HG03442 (cell line): ENCODE measurements around the gene VGLL4.

Source experiments
- ATAC-seq: cut with Tn5 transposase; IDR thresholded peaks from one replicate; pipeline ENCODE4 v1.9.1; 2021; ENCODE audit warnings: mild to moderate bottlenecking, moderate library complexity; ENCODE audit not compliant: unreplicated experiment

VGLL4 gene

GRCh38 chr3:11566916-11567315, 76.8 kb downstream of the VGLL4 start:
- ATAC-seq, result no peak

DNA sequence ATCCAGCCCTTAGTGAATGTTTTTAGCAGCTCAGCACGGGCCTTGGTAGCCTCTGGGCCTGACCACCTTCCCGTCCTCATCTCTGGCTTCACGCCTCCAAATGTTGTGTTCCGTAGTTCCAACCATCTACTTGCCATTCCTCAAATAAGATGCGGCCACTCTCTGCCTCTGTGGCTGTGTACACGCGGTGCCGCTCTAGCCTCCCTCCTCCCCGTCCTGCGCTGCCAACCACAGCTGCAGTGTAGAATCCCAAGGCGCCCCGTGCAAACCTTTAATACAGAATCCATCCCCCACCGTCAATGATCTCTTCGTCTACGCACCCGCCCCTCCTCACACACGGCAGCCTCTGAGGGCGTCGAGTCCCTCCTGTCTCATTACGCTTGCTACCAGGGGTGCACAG, 77.2 kb downstream of the VGLL4 start:
- ATAC-seq, result no peak

DNA sequence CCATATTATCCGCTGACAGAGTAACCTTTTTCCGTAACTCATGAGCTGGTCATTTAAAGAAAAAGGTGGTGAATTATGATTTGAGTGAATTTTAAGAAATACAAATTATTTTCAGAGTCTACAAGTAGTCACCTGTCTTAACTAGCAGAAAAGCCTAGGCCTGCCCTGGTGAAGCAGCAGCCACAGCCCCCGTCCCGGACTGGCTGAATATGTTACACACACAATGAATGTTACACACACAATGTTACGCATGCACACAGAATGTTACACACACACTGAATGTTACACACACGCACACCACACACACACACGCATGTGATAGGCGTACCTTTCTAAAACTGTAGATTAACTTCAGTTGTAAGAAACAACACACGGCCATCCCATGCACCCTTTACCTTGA, 77.8 kb downstream of the VGLL4 start:
- no peak for ATAC-seq

DNA sequence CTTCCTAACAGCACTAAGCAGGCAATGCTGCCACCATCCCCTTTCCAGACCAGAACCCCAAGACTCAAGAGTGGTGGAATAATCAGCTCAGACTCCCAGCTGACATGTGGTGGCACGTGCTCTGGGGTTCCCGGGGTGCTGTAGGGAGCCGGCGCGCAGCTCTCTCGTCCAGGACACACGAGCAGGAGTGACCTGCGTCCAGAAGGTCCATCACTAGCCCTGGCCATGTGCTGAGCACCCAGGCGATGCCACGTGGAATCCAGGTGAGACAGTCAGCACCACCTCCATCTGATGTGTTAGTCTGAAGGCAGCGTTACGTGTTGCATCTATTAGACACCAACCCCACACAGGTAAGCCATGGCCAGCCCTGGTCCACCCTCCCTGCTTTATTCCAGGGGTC, 78.2 kb downstream of the VGLL4 start:
- ATAC-seq, result no peak

DNA sequence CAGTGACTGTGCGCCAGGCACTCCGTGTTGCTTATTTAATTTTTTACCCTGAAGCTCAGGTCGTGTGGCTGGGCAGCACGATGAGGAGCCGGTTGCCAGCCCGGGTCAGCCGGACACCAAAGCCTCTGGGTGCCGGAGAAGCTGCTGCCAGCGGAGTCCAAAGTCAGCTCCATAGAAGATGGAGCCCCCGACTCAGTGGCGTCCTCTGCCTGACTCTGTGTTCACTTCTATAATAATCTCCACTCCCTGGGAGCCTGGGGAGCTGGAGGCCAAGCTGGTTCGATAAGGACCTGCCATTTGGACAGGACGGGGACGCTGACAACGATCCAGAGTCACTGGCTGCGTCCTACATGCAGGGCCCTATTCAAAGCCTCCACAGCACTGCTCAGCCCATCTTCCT, 78.6 kb downstream of the VGLL4 start:
- no peak for ATAC-seq

DNA sequence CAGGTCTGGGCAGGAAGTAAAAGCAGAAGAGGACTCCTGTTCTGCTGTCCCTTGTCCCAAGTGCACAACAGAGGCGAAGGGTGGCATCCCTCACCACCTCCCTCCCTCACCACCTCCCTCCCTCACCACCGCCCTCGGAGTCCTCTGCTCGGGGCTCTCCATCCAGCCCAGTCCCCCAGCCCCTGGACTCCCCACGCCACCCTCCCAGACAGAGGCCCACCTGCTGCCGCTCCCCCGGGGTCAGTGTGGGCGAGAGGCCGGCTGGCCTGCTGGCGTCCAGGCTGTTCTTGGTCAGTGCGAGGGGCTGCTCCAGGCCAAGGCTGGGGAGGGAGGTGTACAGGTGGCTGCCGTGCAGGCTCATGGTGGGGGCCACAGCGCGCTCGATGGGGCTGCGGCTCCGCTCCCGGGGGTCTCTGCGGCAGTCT, 79.1 kb downstream of the VGLL4 start:
- ATAC-seq, result no peak

DNA sequence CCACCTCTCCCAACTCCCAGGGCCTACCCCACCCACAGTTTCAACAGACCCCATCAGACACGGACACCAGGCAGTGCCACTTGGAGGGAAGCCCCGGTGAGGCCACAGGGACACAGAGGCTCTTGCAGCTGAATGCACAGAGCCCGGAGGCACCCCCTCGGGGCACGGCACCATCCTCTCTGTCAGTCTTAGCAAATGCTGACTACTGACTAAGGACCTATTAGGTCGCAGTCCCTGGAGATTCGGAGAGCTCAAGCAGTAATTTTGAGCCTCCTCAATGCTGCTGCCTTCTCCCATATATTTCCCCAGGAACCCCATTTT, 79.9 kb downstream of the VGLL4 start:
- ATAC-seq, result no peak

DNA sequence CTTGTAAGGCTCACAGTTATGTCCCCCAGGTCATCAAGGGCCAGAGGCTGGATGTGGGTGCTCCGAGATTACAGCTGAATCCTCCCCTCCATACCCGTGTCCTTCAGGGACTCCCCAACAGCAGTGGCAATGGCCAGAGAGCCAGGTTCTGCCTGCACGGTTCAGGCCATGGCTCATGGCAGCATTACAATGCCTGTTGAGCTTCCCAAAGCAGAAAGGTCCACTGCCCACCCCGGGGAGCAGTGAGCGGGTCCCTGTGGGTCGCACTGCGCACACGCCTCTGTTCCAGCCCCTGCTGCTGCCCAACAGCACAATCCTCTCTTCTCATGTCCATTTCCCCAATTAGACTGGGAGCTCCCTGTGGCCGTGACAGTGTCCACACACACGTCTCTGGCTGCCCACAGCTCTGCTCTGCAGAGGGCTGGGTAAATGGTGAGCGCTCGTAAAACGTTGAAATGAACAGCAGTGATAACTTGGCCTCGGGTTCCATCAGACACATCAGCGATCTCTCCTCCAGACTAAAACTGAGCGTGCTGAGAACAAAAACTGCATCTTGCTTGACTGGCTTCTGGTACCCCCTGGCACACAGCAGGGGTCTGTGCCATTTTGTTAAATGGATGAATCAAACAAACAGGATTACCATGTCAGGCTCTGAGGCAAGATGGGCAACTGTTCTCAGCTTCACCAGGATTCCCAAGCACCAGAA, 80.4 kb downstream of the VGLL4 start:
- ATAC-seq, result no peak

GRCh38 chr3:11562277-11562881, 81.3 kb downstream of the VGLL4 start:
- no peak for ATAC-seq

DNA sequence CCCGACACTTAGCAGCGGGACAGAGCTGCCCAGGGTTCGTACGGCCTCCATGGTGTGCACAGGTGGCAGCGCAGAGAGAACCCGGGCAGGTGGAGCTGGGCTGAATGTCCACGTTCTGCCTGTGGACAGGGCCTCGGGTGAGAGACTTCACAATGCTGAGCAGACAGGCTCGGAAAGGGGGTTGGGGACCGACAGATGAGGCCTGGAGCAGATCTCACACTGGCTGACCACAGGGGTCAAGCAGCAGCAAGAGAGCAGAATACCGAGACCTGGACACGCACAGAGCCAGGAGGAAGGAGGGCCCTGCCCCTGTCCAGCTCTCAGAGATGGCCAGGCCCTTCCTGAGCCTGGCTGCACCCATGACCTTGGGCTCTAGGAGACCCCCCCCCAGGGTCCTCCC, 83.0 kb downstream of the VGLL4 start:
- no peak for ATAC-seq

- ATAC-seq, result no peak
Measured at GRCh38 chr3:11559816-11560633, 83.7 kb downstream of the VGLL4 start.

GRCh38 chr3:11558918-11559815, 84.5 kb downstream of the VGLL4 start:
- no peak for ATAC-seq

- no peak for ATAC-seq
Measured at GRCh38 chr3:11558411-11558903, 85.3 kb downstream of the VGLL4 start.

DNA sequence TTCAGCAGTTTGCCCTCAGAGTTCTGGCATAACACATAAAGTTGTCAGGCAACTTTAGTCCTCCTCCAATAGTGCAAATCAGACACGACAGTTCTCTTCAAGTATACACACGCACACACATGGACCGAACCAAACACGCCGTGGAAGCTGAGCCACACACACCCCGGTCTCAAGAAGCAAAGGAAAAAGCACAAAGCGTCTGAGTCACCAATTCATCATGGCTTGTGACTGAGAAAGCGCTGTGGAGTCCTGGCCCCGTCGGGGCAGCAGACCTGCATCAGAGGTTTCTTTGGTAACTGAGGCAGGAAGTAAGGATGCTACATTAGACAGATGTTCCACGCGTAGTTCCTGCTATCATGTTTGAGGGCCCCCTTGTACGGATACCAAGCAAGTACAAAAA, 85.7 kb downstream of the VGLL4 start:
- no peak for ATAC-seq

DNA sequence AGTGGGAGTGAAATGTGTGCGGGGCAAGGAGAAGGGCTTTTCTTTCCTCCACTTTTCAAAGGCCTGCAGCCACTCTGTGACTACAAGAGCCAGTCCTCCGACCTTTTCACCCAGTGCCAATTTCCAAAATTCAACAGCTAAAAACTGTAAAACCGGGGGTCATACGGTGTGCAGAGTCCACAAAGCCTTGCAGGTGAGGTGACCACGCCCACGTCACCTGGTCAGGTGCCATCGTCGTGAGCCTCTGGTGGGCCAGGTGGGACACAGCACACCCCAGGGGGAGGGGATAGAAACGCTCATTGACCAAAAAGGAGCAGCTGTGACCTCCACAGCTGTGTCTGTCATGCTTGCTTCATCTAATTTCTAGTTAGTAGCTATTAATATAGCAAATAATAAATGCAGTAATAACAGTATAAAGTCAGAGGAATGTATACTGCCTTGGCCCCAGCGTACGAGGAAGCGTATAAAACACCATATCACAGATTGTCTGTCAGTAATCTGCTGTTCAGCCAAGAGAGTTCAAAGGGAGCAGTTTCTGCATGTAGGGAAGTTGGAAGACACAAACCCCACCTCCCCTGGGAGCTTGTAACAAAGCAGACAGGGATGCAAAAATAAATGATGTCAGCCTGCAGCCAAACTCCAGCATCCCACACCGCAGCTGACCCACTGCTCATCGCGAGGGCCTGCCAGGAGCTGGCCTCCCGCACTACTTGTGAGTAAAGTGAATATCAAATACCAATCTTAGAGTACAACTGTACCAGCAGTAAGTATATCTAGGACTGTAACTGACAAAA, 86.7 kb downstream of the VGLL4 start:
- ATAC-seq, result no peak

DNA sequence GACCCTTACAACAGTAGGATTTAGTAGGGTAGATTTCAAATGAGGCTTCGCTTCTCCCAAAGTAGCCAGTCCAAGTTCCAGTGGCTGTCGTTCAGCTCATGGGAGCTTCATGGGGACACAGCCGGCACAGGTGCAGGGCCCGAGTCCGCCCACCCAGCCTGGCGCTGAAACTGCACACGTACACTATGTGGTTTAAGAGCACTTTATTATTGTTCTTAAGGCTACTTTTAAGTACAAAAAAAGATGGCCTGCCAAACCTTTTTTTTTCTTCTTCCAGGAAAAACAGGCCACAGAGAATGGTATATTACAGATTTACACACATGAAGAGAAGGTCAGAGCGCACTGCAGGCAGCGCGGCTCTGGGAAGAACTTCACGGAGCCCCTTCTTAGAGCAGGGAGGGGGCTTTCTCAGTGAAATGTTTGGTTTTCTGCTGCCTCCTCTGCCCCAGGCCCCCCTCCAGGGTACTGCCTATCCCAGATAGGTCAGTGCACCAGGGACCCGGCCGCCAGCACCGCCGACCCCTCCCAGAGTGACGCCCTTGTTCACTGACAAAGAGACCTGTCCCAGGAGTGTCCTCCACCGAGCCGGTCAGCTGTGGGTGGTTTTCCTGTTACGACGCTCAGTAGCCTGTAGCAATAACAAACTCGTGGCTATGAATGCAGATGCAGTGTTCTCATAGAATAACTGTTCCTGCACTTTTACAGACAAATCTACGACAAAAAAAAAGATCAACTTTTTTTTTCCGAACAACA, 87.7 kb downstream of the VGLL4 start:
- no peak for ATAC-seq

- no peak for ATAC-seq
Measured at GRCh38 chr3:11555211-11555782, 88.4 kb downstream of the VGLL4 start.

DNA sequence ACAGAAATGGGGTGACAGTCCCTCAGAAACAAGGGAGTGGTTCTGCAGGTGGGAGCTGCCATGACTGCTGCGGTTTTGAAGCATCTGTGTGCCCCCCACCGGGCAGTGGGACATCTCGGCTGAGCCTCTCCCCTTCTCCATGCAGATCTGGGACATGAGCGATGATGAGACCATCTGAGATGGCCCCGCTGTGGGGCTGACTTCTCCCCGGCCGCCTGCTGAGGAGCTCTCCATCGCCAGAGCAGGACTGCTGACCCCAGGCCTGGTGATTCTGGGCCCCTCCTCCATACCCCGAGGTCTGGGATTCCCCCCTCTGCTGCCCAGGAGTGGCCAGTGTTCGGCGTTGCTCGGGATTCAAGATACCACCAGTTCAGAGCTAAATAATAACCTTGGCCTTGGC, 89.0 kb downstream of the VGLL4 start:
- no peak for ATAC-seq

DNA sequence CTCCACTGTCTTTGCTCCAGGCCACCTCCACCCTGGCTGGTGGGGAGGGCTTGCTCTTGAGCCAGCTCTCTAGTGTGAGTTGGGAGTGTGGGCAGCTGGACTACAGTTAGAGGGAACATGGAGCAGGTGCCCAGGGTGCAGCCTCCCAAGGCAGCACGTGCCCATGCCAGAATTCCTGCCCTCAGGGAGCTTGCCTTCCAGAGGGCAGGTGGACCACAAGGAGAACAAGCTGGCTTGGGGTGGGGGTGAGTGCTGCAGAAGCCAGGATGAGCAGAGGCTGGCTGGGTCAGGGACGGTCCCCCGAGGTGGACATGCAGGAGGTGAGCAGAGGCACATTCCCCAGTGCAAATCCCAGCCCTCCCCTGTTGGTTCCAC, 89.5 kb downstream of the VGLL4 start:
- no peak for ATAC-seq
